IMR-90 (cell line): ENCODE results near the gene EXOSC1. TPM values are rescaled to one million over a fixed set of nuclear protein-coding genes. Genes with fewer than 3 reads are reported as not detected.

Experiments used
- ATAC-seq: fragments of 200-7000 bp; cut with Tn5 transposase; 2 replicates; pipeline ENCODE4 v1.9.1; 2020; ENCODE audit warnings: low read depth, mild to moderate bottlenecking, moderate library complexity
- BruUV-seq: library from RNA; stranded (reverse); fragments of 400-500 nt; replicated peaks from 2 replicates; lab custom pipeline; 2021; lab: Mats Ljungman, UMichigan
- CTCF ChIA-PET: fragments of 300-600 bp; formaldehyde crosslinking; extraction: SDS; loops from one replicate; lab custom pipeline; 2021; ENCODE audit warnings: antibody characterized with exemption; lab: Yijun Ruan, JAX
- POLR2A ChIA-PET: fragments of 300-600 bp; sonication (Branson Sonifier 250); formaldehyde crosslinking; loops from one replicate; lab custom pipeline; 2022; ENCODE audit warnings: antibody characterized with exemption; ENCODE audit not compliant: unreplicated experiment; lab: Charles Lee
- DNase-seq: peaks from one replicate; pipeline ENCODE4 v3.0.0; 2013
- H2AFZ ChIP-seq: replicated peaks from 2 replicates; pipeline ENCODE3; 2013; ENCODE audit warnings: low read length, mild to moderate bottlenecking; ENCODE audit not compliant: poor library complexity
- H2AK5ac ChIP-seq: 2 replicates; pipeline ENCODE4 v1.6.1; 2013; ENCODE audit warnings: low read depth, low read length, inconsistent platforms
- H2AK9ac ChIP-seq: replicated peaks from 2 replicates; pipeline ENCODE3; 2013; ENCODE audit warnings: mild to moderate bottlenecking, low read depth, low read length, moderate library complexity; ENCODE audit not compliant: poor library complexity
- H2BK120ac ChIP-seq: 2 replicates; pipeline ENCODE4 v1.6.1; 2013; ENCODE audit warnings: low read depth, low read length, inconsistent platforms
- H2BK15ac ChIP-seq: 3 replicates; pipeline ENCODE4 v1.6.1; 2013; ENCODE audit warnings: low read depth, low read length, inconsistent platforms
- H2BK20ac ChIP-seq: 2 replicates; pipeline ENCODE4 v1.6.1; 2013; ENCODE audit warnings: low read depth, mild to moderate bottlenecking, inconsistent platforms, low read length, moderate library complexity
- H2BK5ac ChIP-seq: 2 replicates; pipeline ENCODE4 v1.6.1; 2013; ENCODE audit warnings: mild to moderate bottlenecking, low read depth, low read length, inconsistent platforms; ENCODE audit not compliant: poor library complexity, severe bottlenecking
- H3K14ac ChIP-seq: replicated peaks from 2 replicates; pipeline ENCODE4 v1.6.1; 2013; ENCODE audit warnings: low read depth, low read length, inconsistent platforms
- H3K18ac ChIP-seq: 2 replicates; pipeline ENCODE4 v1.6.1; 2013; ENCODE audit warnings: low read depth, low read length, control low read depth
- H3K23ac ChIP-seq: 2 replicates; pipeline ENCODE4 v1.6.1; 2013; ENCODE audit warnings: low read depth, low read length, inconsistent platforms
- H3K27ac ChIP-seq: 2 replicates; pipeline ENCODE4 v1.5.1; 2013; ENCODE audit warnings: mild to moderate bottlenecking, control low read depth, low read length; ENCODE audit not compliant: insufficient read depth
- H3K27me3 ChIP-seq: 2 replicates; pipeline ENCODE4 v1.6.1; 2013; ENCODE audit warnings: low read length; ENCODE audit not compliant: control insufficient read depth, insufficient read depth
- H3K36me3 ChIP-seq: 2 replicates; pipeline ENCODE4 v1.6.1; 2013; ENCODE audit warnings: low read length, mixed read lengths; ENCODE audit not compliant: control insufficient read depth, insufficient read depth
- H3K4ac ChIP-seq: 2 replicates; pipeline ENCODE4 v1.6.1; 2013; ENCODE audit warnings: low read depth, low read length, inconsistent platforms
- H3K4me1 ChIP-seq: 2 replicates; pipeline ENCODE4 v1.6.1; 2013; ENCODE audit warnings: low read length, mixed read lengths; ENCODE audit not compliant: control insufficient read depth, insufficient read depth
- H3K4me2 ChIP-seq: 2 replicates; pipeline ENCODE4 v1.6.1; 2013; ENCODE audit warnings: low read depth, mild to moderate bottlenecking, control low read depth, low read length, moderate library complexity
- H3K4me3 ChIP-seq: 2 replicates; pipeline ENCODE4 v1.5.1; 2013; ENCODE audit warnings: low read depth, mild to moderate bottlenecking, control low read depth, low read length, moderate library complexity; ENCODE audit not compliant: insufficient read depth
- H3K56ac ChIP-seq: 2 replicates; pipeline ENCODE4 v1.6.1; 2013; ENCODE audit warnings: low read length, inconsistent platforms; ENCODE audit not compliant: insufficient read depth; ENCODE audit errors: extremely low read depth
- H3K79me1 ChIP-seq, 2 experiments: 2 replicates each; pipeline ENCODE4 v1.6.1; 2013; ENCODE audit warnings: low read length in 2 of 2, inconsistent platforms in 1 of 2, low read depth in 1 of 2
- H3K9ac ChIP-seq: 2 replicates; pipeline ENCODE4 v1.6.1; 2013; ENCODE audit warnings: low read depth, low read length, control low read depth
- H3K9me1 ChIP-seq: 2 replicates; pipeline ENCODE4 v1.6.1; 2013; ENCODE audit warnings: low read length, inconsistent platforms; ENCODE audit not compliant: insufficient read depth
- H3K9me3 ChIP-seq: 2 replicates; pipeline ENCODE4 v1.6.1; 2013; ENCODE audit warnings: low read length; ENCODE audit not compliant: control insufficient read depth, insufficient read depth
- H4K20me1 ChIP-seq: 2 replicates; pipeline ENCODE4 v1.6.1; 2013; ENCODE audit warnings: low read length, inconsistent platforms; ENCODE audit not compliant: insufficient read depth
- H4K5ac ChIP-seq: 2 replicates; pipeline ENCODE4 v1.6.1; 2013; ENCODE audit warnings: mild to moderate bottlenecking, low read depth, low read length, control low read depth
- H4K8ac ChIP-seq, 2 experiments: 2 replicates each; pipeline ENCODE4 v1.6.1; 2013; ENCODE audit warnings: low read depth in 2 of 2, low read length in 2 of 2, control low read depth in 1 of 2, inconsistent platforms in 1 of 2
- H4K91ac ChIP-seq: 2 replicates; pipeline ENCODE4 v1.6.1; 2013; ENCODE audit warnings: low read depth, low read length, inconsistent platforms; ENCODE audit not compliant: insufficient read depth
- FOS ChIP-seq: fragments of 150-350 bp; IDR thresholded peaks from 2 replicates; pipeline ENCODE4 v1.6.1; 2016; ENCODE audit warnings: low read depth, low read length
- WGBS, 2 experiments: methylation state at CpG; one replicate each; pipeline versions ENCODE4 v1.1.5 to v1.1.7; 2013; ENCODE audit warnings: missing lambda C conversion rate in 2 of 2; ENCODE audit not compliant: insufficient read length in 1 of 2; ENCODE audit errors: extremely low coverage in 2 of 2; 5-methylcytosine and 5-hydroxymethylcytosine counted together
- dilution Hi-C: fragments of 300-500 bp; cut with HindIII; formaldehyde crosslinking; loops from one replicate; pipeline ENCODE4 v1.14.3; 2018; ENCODE audit warnings: low sequenced_read_pairs; ENCODE audit not compliant: unreplicated experiment
- in situ Hi-C: fragments of 300-500 bp; cut with MboI; formaldehyde crosslinking; loops from 3 replicates; pipeline ENCODE4 v1.14.3; 2019; ENCODE audit warnings: low sequenced_read_pairs, inconsistent platforms, mixed read lengths
- intact Hi-C: fragments of 100-400 bp; cut with micrococcal nuclease; formaldehyde crosslinking; loops from 2 replicates; pipeline ENCODE4 v1.10.0; 2022
- polyA plus RNA-seq, 3 experiments: library from polyadenylated mRNA; depleted of rRNA; stranded (reverse); fragments of >200 nt; gene quantifications; 2 replicates each; pipeline ENCODE4 v1.2.3, GENCODE V29; 2012; ENCODE audit warnings: low replicate concordance in 1 of 3
- total RNA-seq: library from RNA; depleted of rRNA; stranded (reverse); fragments of >200 nt; gene quantifications from 2 replicates; pipeline ENCODE4 v1.2.3, GENCODE V29; 2012

Gene EXOSC1
- total and polyA plus RNA-seq, 2 of the 4 experiments (the other 2 are of a cell fraction), result 49.7 to 51.6 TPM

DNA sequence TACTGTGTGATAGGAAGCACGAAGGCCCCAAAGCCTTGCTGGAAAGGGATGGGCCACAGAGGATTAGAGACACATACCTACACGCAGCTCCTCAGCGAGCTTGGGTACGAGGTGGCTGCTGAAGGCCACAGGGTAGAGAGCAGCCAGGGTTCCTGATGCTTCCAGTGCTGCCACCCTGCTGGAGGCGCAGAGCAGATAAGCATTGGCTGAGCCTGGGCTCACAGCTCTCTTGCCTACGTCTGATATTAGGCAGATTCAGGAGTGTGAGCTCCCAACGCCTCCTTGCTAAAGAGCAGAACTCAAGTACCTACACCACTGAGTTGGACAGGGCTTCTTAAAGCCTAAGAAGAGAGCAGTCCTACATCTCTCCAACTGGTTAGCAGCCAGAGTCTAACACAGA is 20.2 kb upstream of the EXOSC1 start:
- POLR2A ChIA-PET, result no interaction called here
- no peak for TF ChIP-seq FOS
- ATAC-seq, result no peak
- Histone ChIP-seq H3K23ac (no peak overlapping the region), H3K14ac (no peak overlapping the region), H3K79me1 (peaks cover 15% of the 10 kb centered on the region in 2 experiments; a peak in 3 of 4 replicates), H4K5ac (no peak overlapping the region), H3K27ac (no peak overlapping the region), H3K18ac (no peak overlapping the region), H3K27me3 (no peaks in the 10 kb centered on the region), H3K4me3 (no peak overlapping the region), H3K4ac (no peak overlapping the region), H3K36me3 (peaks cover 79% of the 10 kb centered on the region), H2BK5ac (no peak overlapping the region), H2AFZ (no peak overlapping the region), H3K9me1 (no peaks in the 10 kb centered on the region), H3K9ac (no peak overlapping the region), H3K4me2 (no peak overlapping the region), H2AK9ac (no peak overlapping the region), H2BK20ac (no peak overlapping the region), H2BK120ac (no peak overlapping the region), H4K8ac (no peak overlapping the region), H4K20me1 (peaks cover 11% of the 10 kb centered on the region; the same call in 1 of the 2 replicates), H3K56ac (no peak overlapping the region), H3K4me1 (peaks cover 8% of the 10 kb centered on the region), H2BK15ac (no peak overlapping the region), H2AK5ac (no peak overlapping the region), H4K91ac (no peak overlapping the region), H3K9me3 (no peaks in the 10 kb centered on the region)
- dilution Hi-C loops, result no loop called here
- no peak for DNase-seq
- intact Hi-C loops, result loop anchor here (2.0 kb wide), 1 partner anchor 181 kb away; no protein-coding TSS in a partner anchor
- no TSS peak for BruUV-seq
- CTCF ChIA-PET, result interaction anchor here (1.0 kb wide), 1 partner anchor 54 kb away, joined by 3 read pairs; no protein-coding TSS in a partner anchor
- 90% methylated on average over 6 of the region's 7 CpGs; no CpG with 5 or more reads in 1 of the 2 experiments for WGBS, 2 experiments
- in situ Hi-C loops, result no loop called here
